CD4-positive, alpha-beta T cell treated with Interleukin-12 subunit alpha and Interleukin-12 subunit beta, for 1 hour (primary cell): Measurements from ENCODE around the gene FBXO48.

Source experiments
- DNase-seq: peaks from one replicate; pipeline ENCODE4 v3.0.0-alpha.2; 2020

Gene FBXO48

GRCh38 chr2:68432696-68433658 lies 34.1 kb downstream of the FBXO48 start:
- no peak for DNase-seq

- no peak for DNase-seq
Observed at GRCh38 chr2:68431316-68431972, 35.6 kb downstream of the FBXO48 start.

- no peak for DNase-seq
Observed at GRCh38 chr2:68429311-68429826, 37.7 kb downstream of the FBXO48 start.

- no peak for DNase-seq
Observed at GRCh38 chr2:68428746-68429145, 38.3 kb downstream of the FBXO48 start.

GRCh38 chr2:68428126-68428525 lies 39.0 kb downstream of the FBXO48 start:
- no peak for DNase-seq

- peak; percentile 73 for DNase-seq
Observed at GRCh38 chr2:68426848-68427579, 40.1 kb downstream of the FBXO48 start.

- DNase-seq: no peak
Observed at GRCh38 chr2:68426446-68426845, 40.6 kb downstream of the FBXO48 start.

- no peak for DNase-seq
Observed at GRCh38 chr2:68425503-68425902, 41.6 kb downstream of the FBXO48 start.

- peak; percentile 42 for DNase-seq
Observed at GRCh38 chr2:68423966-68424650, 43.0 kb downstream of the FBXO48 start.

GRCh38 chr2:68420254-68420910 lies 46.7 kb downstream of the FBXO48 start:
- no peak for DNase-seq

GRCh38 chr2:68418855-68419254 lies 48.2 kb downstream of the FBXO48 start:
- no peak for DNase-seq

- DNase-seq: no peak
Observed at GRCh38 chr2:68418419-68418818, 48.7 kb downstream of the FBXO48 start.

- DNase-seq: no peak
Observed at GRCh38 chr2:68417926-68418325, 49.2 kb downstream of the FBXO48 start.

- no peak for DNase-seq
Observed at GRCh38 chr2:68416081-68416675, 50.9 kb downstream of the FBXO48 start.

- DNase-seq: no peak
Observed at GRCh38 chr2:68415521-68415920, 51.6 kb downstream of the FBXO48 start.

GRCh38 chr2:68414876-68415275 lies 52.2 kb downstream of the FBXO48 start:
- no peak for DNase-seq

GRCh38 chr2:68414452-68414851 lies 52.6 kb downstream of the FBXO48 start:
- no peak for DNase-seq

GRCh38 chr2:68413466-68413865 lies 53.6 kb downstream of the FBXO48 start:
- no peak for DNase-seq

GRCh38 chr2:68412127-68412819 lies 54.8 kb downstream of the FBXO48 start:
- DNase-seq: no peak

GRCh38 chr2:68411397-68412126 lies 55.5 kb downstream of the FBXO48 start:
- no peak for DNase-seq
